HL-60 (cell line): Measurements from ENCODE around the gene TMEM87B.

Source experiments
- TF ChIP-seq, protein P1 (sequence below): IDR thresholded peaks from 2 replicates; pipeline ENCODE4 v1.6.1; 2012; ENCODE audit warnings: low read depth; ENCODE audit not compliant: insufficient replicate concordance
- TF ChIP-seq, protein P2 (sequence below): IDR thresholded peaks from one replicate; pipeline ENCODE4 v1.5.1; 2011; ENCODE audit warnings: low read length, control low read depth, inconsistent platforms; ENCODE audit not compliant: insufficient read depth

DNA sequence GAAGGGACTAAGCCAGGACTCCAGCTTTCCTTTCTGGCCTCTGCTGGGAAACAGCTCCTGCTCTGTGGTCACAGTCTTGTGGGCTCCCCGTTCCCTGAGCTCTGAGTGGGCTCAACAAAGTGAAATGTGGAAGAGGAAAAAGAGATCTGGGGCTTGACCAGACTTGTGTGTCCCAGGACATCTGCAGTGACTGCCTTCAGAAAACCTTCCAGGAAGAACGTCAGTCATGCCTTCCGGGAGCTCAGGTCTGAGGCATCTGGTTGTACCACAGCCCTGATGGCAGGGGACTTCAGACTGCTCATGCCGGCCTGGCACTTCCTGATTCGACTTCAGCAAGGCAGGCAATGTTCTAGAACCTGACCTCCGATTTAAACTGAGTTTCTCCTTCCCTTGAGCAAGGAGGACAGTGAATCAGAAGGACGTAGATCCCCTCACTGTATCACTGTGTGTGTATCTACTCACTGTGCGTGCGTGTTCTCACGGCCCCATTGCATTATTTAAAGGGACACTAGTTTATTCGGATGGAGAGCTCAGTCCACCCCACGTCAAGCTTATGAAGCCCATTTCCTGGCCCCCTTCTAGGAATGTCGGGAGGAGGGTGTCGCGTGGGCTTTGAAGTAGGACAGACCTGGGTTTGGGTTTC lies 82.6 kb downstream of the TMEM87B start:
- TF ChIP-seq, protein P1, sequence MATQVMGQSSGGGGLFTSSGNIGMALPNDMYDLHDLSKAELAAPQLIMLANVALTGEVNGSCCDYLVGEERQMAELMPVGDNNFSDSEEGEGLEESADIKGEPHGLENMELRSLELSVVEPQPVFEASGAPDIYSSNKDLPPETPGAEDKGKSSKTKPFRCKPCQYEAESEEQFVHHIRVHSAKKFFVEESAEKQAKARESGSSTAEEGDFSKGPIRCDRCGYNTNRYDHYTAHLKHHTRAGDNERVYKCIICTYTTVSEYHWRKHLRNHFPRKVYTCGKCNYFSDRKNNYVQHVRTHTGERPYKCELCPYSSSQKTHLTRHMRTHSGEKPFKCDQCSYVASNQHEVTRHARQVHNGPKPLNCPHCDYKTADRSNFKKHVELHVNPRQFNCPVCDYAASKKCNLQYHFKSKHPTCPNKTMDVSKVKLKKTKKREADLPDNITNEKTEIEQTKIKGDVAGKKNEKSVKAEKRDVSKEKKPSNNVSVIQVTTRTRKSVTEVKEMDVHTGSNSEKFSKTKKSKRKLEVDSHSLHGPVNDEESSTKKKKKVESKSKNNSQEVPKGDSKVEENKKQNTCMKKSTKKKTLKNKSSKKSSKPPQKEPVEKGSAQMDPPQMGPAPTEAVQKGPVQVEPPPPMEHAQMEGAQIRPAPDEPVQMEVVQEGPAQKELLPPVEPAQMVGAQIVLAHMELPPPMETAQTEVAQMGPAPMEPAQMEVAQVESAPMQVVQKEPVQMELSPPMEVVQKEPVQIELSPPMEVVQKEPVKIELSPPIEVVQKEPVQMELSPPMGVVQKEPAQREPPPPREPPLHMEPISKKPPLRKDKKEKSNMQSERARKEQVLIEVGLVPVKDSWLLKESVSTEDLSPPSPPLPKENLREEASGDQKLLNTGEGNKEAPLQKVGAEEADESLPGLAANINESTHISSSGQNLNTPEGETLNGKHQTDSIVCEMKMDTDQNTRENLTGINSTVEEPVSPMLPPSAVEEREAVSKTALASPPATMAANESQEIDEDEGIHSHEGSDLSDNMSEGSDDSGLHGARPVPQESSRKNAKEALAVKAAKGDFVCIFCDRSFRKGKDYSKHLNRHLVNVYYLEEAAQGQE = no peak
- TF ChIP-seq, protein P2, sequence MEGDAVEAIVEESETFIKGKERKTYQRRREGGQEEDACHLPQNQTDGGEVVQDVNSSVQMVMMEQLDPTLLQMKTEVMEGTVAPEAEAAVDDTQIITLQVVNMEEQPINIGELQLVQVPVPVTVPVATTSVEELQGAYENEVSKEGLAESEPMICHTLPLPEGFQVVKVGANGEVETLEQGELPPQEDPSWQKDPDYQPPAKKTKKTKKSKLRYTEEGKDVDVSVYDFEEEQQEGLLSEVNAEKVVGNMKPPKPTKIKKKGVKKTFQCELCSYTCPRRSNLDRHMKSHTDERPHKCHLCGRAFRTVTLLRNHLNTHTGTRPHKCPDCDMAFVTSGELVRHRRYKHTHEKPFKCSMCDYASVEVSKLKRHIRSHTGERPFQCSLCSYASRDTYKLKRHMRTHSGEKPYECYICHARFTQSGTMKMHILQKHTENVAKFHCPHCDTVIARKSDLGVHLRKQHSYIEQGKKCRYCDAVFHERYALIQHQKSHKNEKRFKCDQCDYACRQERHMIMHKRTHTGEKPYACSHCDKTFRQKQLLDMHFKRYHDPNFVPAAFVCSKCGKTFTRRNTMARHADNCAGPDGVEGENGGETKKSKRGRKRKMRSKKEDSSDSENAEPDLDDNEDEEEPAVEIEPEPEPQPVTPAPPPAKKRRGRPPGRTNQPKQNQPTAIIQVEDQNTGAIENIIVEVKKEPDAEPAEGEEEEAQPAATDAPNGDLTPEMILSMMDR = no peak
